Measurements from ENCODE around the gene AHSP. TPM values are rescaled to one million over a fixed set of nuclear protein-coding genes. Genes with fewer than 3 reads are reported as not detected.

The AHSP gene
- total and polyA plus RNA-seq, 2 experiments from 2014 or later = not detected

GRCh38 chr16:31489298-31489564 lies 38.5 kb upstream of the AHSP start:
- WGBS, 2 experiments (ENCODE audit: low coverage in 1 of 2, low lambda C conversion rate in 2 of 2, missing lambda C conversion rate in 2 of 2) = 72 to 77% methylated on average over 7 of the region's 7 CpGs
- TF ChIP-seq EZH2 (IDR thresholded peaks at IDR 0.05; ENCODE audit: insufficient read depth, poor library complexity, severe bottlenecking) (no peak), EZH2phosphoT487 (IDR thresholded peaks at IDR 0.05; ENCODE audit: insufficient read depth, low read depth) (no peak)

GRCh38 chr16:31489616-31490584 lies 37.8 kb upstream of the AHSP start:
- 77 to 80% methylated on average over 22 of the region's 22 CpGs for WGBS, 2 experiments (ENCODE audit: low coverage in 1 of 2, low lambda C conversion rate in 2 of 2, missing lambda C conversion rate in 2 of 2)
- H2AFZ ChIP-seq = no peak overlapping the region
- H3K27me3 ChIP-seq (replicated peaks; ENCODE audit: insufficient read depth) = peaks cover 8% of the 10 kb centered on the region; the same call in 1 of the 2 replicates
- H3K9ac ChIP-seq = no peak overlapping the region
- in situ Hi-C loops (cut with MboI) = no loop called here
- H3K4me2 ChIP-seq (ENCODE audit: unreplicated experiment) = no peak overlapping the region
- no peak overlapping the region for H3K27ac ChIP-seq
- H3K4me1 ChIP-seq (ENCODE audit: insufficient read depth) = 0 out of 2 replicates have a peak, but pooled peaks cover 13% of the 10 kb centered on the region
- H3K79me2 ChIP-seq (ENCODE audit: insufficient read depth) = no peaks in the 10 kb centered on the region
- H3K9me2 ChIP-seq (ENCODE audit: insufficient read depth) = no peaks in the 10 kb centered on the region
- DNase-seq = no peak
- no peaks in the 10 kb centered on the region for H3K9me3 ChIP-seq (ENCODE audit: low read depth)
- no peaks in the 10 kb centered on the region; the same call in 1 of the 2 replicates for H3K36me3 ChIP-seq (ENCODE audit: low read depth)
- H3K4me3 ChIP-seq = no peak overlapping the region
- no peaks in the 10 kb centered on the region for H4K20me1 ChIP-seq (ENCODE audit: insufficient read depth)
- H3F3A ChIP-seq (ENCODE audit: insufficient read depth) = no peaks in the 10 kb centered on the region
- TF ChIP-seq EZH2phosphoT487 (IDR thresholded peaks at IDR 0.05; ENCODE audit: insufficient read depth, low read depth) = no peak
- TF ChIP-seq EZH2 (IDR thresholded peaks at IDR 0.05; ENCODE audit: insufficient read depth, poor library complexity, severe bottlenecking) = no peak

More at GRCh38 chr16:31489298-31489564, 38.5 kb upstream of the AHSP start:
- Histone ChIP-seq H3K27me3 (replicated peaks; ENCODE audit: insufficient read depth) (peaks cover 8% of the 10 kb centered on the region; the same call in 1 of the 2 replicates), H3K4me3 (no peak overlapping the region), H3F3A (ENCODE audit: insufficient read depth) (no peaks in the 10 kb centered on the region), H3K36me3 (ENCODE audit: low read depth) (no peaks in the 10 kb centered on the region; the same call in 1 of the 2 replicates), H3K27ac (no peak overlapping the region), H3K9me3 (ENCODE audit: low read depth) (no peaks in the 10 kb centered on the region), H2AFZ (no peak overlapping the region), H3K9me2 (ENCODE audit: insufficient read depth) (no peaks in the 10 kb centered on the region), H3K9ac (no peak overlapping the region), H3K4me2 (ENCODE audit: unreplicated experiment) (no peak overlapping the region), H4K20me1 (ENCODE audit: insufficient read depth) (no peaks in the 10 kb centered on the region), H3K4me1 (ENCODE audit: insufficient read depth) (0 out of 2 replicates have a peak, but pooled peaks cover 13% of the 10 kb centered on the region), H3K79me2 (ENCODE audit: insufficient read depth) (no peaks in the 10 kb centered on the region)
- no peak for DNase-seq
- in situ Hi-C loops (cut with MboI) = no loop called here

- in situ Hi-C loops (cut with MboI) = no loop called here
- no peak overlapping the region for H3K9ac ChIP-seq
- no peaks in the 10 kb centered on the region for H3K9me2 ChIP-seq (ENCODE audit: insufficient read depth)
- no peak for DNase-seq
- 82 to 92% methylated on average over 7 to 8 of the region's 8 CpGs for WGBS, 2 experiments (ENCODE audit: low coverage in 1 of 2, low lambda C conversion rate in 2 of 2, missing lambda C conversion rate in 2 of 2)
- no peaks in the 10 kb centered on the region for H3K79me2 ChIP-seq (ENCODE audit: insufficient read depth)
- H3K4me3 ChIP-seq = no peak overlapping the region
- no peaks in the 10 kb centered on the region for H4K20me1 ChIP-seq (ENCODE audit: insufficient read depth)
- H3K4me2 ChIP-seq (ENCODE audit: unreplicated experiment) = no peak overlapping the region
- no peaks in the 10 kb centered on the region; the same call in 1 of the 2 replicates for H3K36me3 ChIP-seq (ENCODE audit: low read depth)
- no peaks in the 10 kb centered on the region for H3F3A ChIP-seq (ENCODE audit: insufficient read depth)
- peaks cover 8% of the 10 kb centered on the region; the same call in 1 of the 2 replicates for H3K27me3 ChIP-seq (replicated peaks; ENCODE audit: insufficient read depth)
- no peak overlapping the region for H3K27ac ChIP-seq
- H3K4me1 ChIP-seq (ENCODE audit: insufficient read depth) = 0 out of 2 replicates have a peak, but pooled peaks cover 13% of the 10 kb centered on the region
- TF ChIP-seq EZH2 (IDR thresholded peaks at IDR 0.05; ENCODE audit: insufficient read depth, poor library complexity, severe bottlenecking) = no peak
- no peaks in the 10 kb centered on the region for H3K9me3 ChIP-seq (ENCODE audit: low read depth)
- H2AFZ ChIP-seq = no peak overlapping the region
Measured at GRCh38 chr16:31491778-31492418, 35.8 kb upstream of the AHSP start.

- no peaks in the 10 kb centered on the region for H4K20me1 ChIP-seq (ENCODE audit: insufficient read depth)
- no peak overlapping the region for H3K4me2 ChIP-seq (ENCODE audit: unreplicated experiment)
- in situ Hi-C loops (cut with MboI) = no loop called here
- no peaks in the 10 kb centered on the region for H3K27me3 ChIP-seq (replicated peaks; ENCODE audit: insufficient read depth)
- H3K27ac ChIP-seq = no peak overlapping the region
- H3F3A ChIP-seq (ENCODE audit: insufficient read depth) = no peaks in the 10 kb centered on the region
- no peak overlapping the region for H2AFZ ChIP-seq
- H3K4me1 ChIP-seq (ENCODE audit: insufficient read depth) = no peaks in the 10 kb centered on the region
- WGBS, 2 experiments (ENCODE audit: low coverage in 1 of 2, low lambda C conversion rate in 2 of 2, missing lambda C conversion rate in 2 of 2) = 91 to 96% methylated on average over 17 to 18 of the region's 18 CpGs
- no peaks in the 10 kb centered on the region for H3K79me2 ChIP-seq (ENCODE audit: insufficient read depth)
- H3K4me3 ChIP-seq = no peak overlapping the region
- no peak for TF ChIP-seq EZH2phosphoT487 (IDR thresholded peaks at IDR 0.05; ENCODE audit: insufficient read depth, low read depth)
- no peak for TF ChIP-seq EZH2 (IDR thresholded peaks at IDR 0.05; ENCODE audit: insufficient read depth, poor library complexity, severe bottlenecking)
- H3K36me3 ChIP-seq (ENCODE audit: low read depth) = no peaks in the 10 kb centered on the region; the same call in 1 of the 2 replicates
- DNase-seq = no peak
- no peak overlapping the region for H3K9ac ChIP-seq
- H3K9me3 ChIP-seq (ENCODE audit: low read depth) = no peaks in the 10 kb centered on the region
- no peaks in the 10 kb centered on the region for H3K9me2 ChIP-seq (ENCODE audit: insufficient read depth)
Measured at GRCh38 chr16:31493506-31494125, 34.1 kb upstream of the AHSP start.

Measured in GM23248 (cell line).